HEK293T (cell line): ENCODE data around the gene CEP63.

Experiments used
- CTCF ChIA-PET: fragments of 350-600 bp; formaldehyde crosslinking; extraction: SDS; loops from one replicate; lab custom pipeline; 2021; ENCODE audit warnings: antibody characterized with exemption, inconsistent platforms; lab: Yijun Ruan, JAX
- POLR2A ChIA-PET: fragments of 350-600 bp; formaldehyde crosslinking; extraction: SDS; loops from one replicate; lab custom pipeline; 2020; ENCODE audit warnings: antibody characterized with exemption, inconsistent platforms; lab: Yijun Ruan, JAX
- DNase-seq: peaks from one replicate; pipeline ENCODE4 v3.0.0; 2012; ENCODE audit warnings: mixed read lengths; ENCODE audit errors: extremely low spot score
- ARNT ChIP-seq: fragments of 450-650 bp; IDR thresholded peaks from 2 replicates; pipeline ENCODE4 v1.6.1; 2017; ENCODE audit warnings: mild to moderate bottlenecking
- BHLHE40 ChIP-seq: fragments of 450-650 bp; IDR thresholded peaks from 2 replicates; pipeline ENCODE4 v1.6.1; 2016; ENCODE audit warnings: mild to moderate bottlenecking, moderate library complexity, borderline replicate concordance
- CTBP1 ChIP-seq: fragments of 450-650 bp; IDR thresholded peaks from 2 replicates; pipeline ENCODE4 v1.6.1; 2016; ENCODE audit warnings: borderline replicate concordance
- ELF4 ChIP-seq: fragments of 450-650 bp; IDR thresholded peaks from 2 replicates; pipeline ENCODE4 v1.6.1; 2017; ENCODE audit warnings: antibody characterized with exemption
- FOXA1 ChIP-seq: fragments of 450-650 bp; IDR thresholded peaks from 2 replicates; pipeline ENCODE4 v1.6.1; 2016; ENCODE audit warnings: mild to moderate bottlenecking
- FOXK2 ChIP-seq: fragments of 450-650 bp; IDR thresholded peaks from 2 replicates; pipeline ENCODE4 v1.6.1; 2016; ENCODE audit warnings: mild to moderate bottlenecking
- FOXM1 ChIP-seq: fragments of 450-650 bp; IDR thresholded peaks from 2 replicates; pipeline ENCODE4 v1.6.1; 2017; ENCODE audit warnings: mild to moderate bottlenecking, borderline replicate concordance
- HDGF ChIP-seq: fragments of 450-650 bp; IDR thresholded peaks from 2 replicates; pipeline ENCODE4 v1.6.1; 2017; ENCODE audit warnings: antibody characterized with exemption, borderline replicate concordance
- L3MBTL2 ChIP-seq: fragments of 450-650 bp; conservative IDR thresholded peaks from 2 replicates; pipeline ENCODE4 v1.6.1; 2016; ENCODE audit warnings: mild to moderate bottlenecking
- LEF1 ChIP-seq: fragments of 450-650 bp; IDR thresholded peaks from 2 replicates; pipeline ENCODE4 v1.6.1; 2017; ENCODE audit warnings: mild to moderate bottlenecking, borderline replicate concordance
- NFRKB ChIP-seq: fragments of 450-650 bp; IDR thresholded peaks from 2 replicates; pipeline ENCODE4 v1.6.1; 2016; ENCODE audit warnings: mild to moderate bottlenecking, moderate library complexity
- PKNOX1 ChIP-seq: fragments of 450-650 bp; IDR thresholded peaks from 2 replicates; pipeline ENCODE4 v1.6.1; 2016
- SP1 ChIP-seq: fragments of 450-650 bp; IDR thresholded peaks from 2 replicates; pipeline ENCODE4 v1.6.1; 2017
- SUZ12 ChIP-seq: fragments of 450-650 bp; IDR thresholded peaks from 2 replicates; pipeline ENCODE4 v1.6.1; 2016; ENCODE audit warnings: mild to moderate bottlenecking
- TARDBP ChIP-seq: fragments of 450-650 bp; IDR thresholded peaks from 2 replicates; pipeline ENCODE4 v1.6.1; 2016
- ZNF384 ChIP-seq: fragments of 450-650 bp; IDR thresholded peaks from 2 replicates; pipeline ENCODE4 v1.6.1; 2016

CEP63 gene

GRCh38 chr3:134607054-134608022 is 121.5 kb downstream of the CEP63 start:
- CTCF ChIA-PET, result no interaction called here
- POLR2A ChIA-PET, result no interaction called here
- TF ChIP-seq CTBP1 (no peak), LEF1 (no peak), L3MBTL2 (no peak), BHLHE40 (no peak), ZNF384 (no peak), FOXA1 (no peak), FOXK2 (no peak), NFRKB (no peak), HDGF (no peak), FOXM1 (no peak), ELF4 (no peak), PKNOX1 (no peak), SP1 (no peak), ARNT (no peak), TARDBP (no peak)
- DNase-seq, result no peak

- no peak for DNase-seq
- POLR2A ChIA-PET, result no interaction called here
- CTCF ChIA-PET, result no interaction called here
- TF ChIP-seq PKNOX1, result no peak
- no peak for TF ChIP-seq FOXK2
- TF ChIP-seq ELF4, result no peak
- no peak for TF ChIP-seq LEF1
- no peak for TF ChIP-seq ZNF384
- no peak for TF ChIP-seq L3MBTL2
- TF ChIP-seq HDGF, result no peak
- no peak for TF ChIP-seq SUZ12
- TF ChIP-seq BHLHE40, result no peak
- TF ChIP-seq FOXM1, result no peak
Observed at GRCh38 chr3:134608023-134608770, 122.3 kb downstream of the CEP63 start.

- TF ChIP-seq NFRKB (no peak), FOXM1 (no peak), LEF1 (no peak), L3MBTL2 (no peak), BHLHE40 (no peak), SUZ12 (no peak), FOXK2 (no peak), CTBP1 (no peak), ELF4 (no peak), ZNF384 (no peak), FOXA1 (no peak), HDGF (no peak), TARDBP (no peak), ARNT (no peak), SP1 (no peak), PKNOX1 (no peak)
- ChIA-PET POLR2A (no interaction called here), CTCF (no interaction called here)
- DNase-seq, result no peak
Observed at GRCh38 chr3:134608771-134609435, 123.0 kb downstream of the CEP63 start.

GRCh38 chr3:134609821-134610431 is 124.1 kb downstream of the CEP63 start:
- TF ChIP-seq ZNF384 (no peak), FOXA1 (no peak), LEF1 (no peak), CTBP1 (no peak), SP1 (no peak), BHLHE40 (no peak), FOXK2 (no peak), SUZ12 (no peak), ARNT (no peak), TARDBP (no peak), FOXM1 (no peak), PKNOX1 (no peak), NFRKB (no peak), L3MBTL2 (no peak), ELF4 (no peak), HDGF (no peak)
- POLR2A ChIA-PET, result no interaction called here
- no peak for DNase-seq
- CTCF ChIA-PET, result no interaction called here
